NCI-H446 treated with DMSO at 0.1 percent for 48 hours (cell line): ENCODE data around the gene ATP5ME.

Source experiments
- DNase-seq: peaks from one replicate; lab custom pipeline; 2025; lab: John Stamatoyannopoulos, UW

ATP5ME gene

GRCh38 chr4:666822-667544 is 7.1 kb downstream of the ATP5ME start:
- DNase-seq = no peak

GRCh38 chr4:666436-666810 is 7.7 kb downstream of the ATP5ME start:
- DNase-seq = no peak

- no peak for DNase-seq
Observed at GRCh38 chr4:665751-666435, 8.2 kb downstream of the ATP5ME start.

DNA sequence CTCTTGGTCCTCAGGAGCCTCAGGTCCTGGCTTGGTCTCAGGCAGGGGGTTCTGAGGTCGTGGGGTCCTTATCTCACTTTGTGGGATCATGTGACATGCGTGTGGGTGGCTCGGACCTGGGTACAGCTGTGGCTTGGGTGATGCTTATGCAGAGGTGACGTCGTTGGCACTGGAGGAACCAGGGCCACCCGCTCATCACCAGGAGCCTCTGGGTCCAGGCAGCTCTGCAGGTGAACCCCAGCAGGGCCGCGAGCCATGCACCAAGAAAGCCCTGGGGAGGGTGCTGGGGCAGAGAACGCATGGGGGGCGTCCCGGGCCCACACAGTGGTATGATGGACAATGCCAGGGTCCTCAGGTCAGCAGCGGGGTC is 8.7 kb downstream of the ATP5ME start:
- no peak for DNase-seq

DNA sequence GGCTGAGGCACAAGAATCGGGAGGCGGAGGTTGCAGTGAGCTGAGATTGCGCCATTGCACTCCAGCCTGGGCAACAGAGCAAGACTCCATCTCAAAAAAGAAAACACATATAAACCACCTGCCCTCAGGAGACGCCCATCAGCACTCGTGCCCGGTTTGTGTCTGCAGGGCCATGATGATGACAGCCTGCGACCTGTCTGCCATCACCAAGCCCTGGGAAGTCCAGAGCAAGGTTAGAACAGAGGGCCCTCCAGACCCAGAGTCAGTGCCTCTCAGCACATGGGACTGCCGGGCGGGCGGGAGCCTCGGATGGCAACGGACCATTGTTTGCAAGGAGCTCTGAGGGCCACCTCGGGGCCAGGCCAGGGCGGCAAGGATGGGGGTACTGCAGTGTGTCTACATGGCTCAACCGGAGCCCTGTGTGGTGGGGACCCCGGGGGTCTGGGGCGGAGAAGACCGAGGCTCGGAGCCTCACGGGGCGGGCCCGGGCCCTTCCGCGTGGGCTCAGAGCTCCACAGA is 9.3 kb downstream of the ATP5ME start:
- DNase-seq = no peak

GRCh38 chr4:663438-664428 is 10.3 kb downstream of the ATP5ME start:
- DNase-seq = no peak

DNA sequence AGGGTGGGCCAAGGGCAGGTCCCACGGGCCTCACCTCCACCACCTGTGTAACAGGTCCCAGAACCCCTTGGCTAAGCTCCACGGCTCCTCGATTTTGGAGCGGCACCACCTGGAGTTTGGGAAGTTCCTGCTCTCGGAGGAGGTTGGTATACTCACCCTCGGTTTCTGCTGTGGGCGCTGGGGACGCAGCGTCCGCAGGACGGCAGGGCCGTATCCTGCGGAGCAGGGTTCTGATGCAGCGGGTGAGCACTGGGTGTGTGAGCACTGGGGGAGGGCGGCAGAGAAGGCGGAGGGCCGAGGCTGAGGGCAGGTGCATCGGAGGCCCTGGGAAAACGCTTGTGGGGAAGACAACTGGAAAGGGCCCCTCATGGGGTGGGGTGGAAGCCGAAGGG is 11.0 kb downstream of the ATP5ME start:
- no peak for DNase-seq

DNA sequence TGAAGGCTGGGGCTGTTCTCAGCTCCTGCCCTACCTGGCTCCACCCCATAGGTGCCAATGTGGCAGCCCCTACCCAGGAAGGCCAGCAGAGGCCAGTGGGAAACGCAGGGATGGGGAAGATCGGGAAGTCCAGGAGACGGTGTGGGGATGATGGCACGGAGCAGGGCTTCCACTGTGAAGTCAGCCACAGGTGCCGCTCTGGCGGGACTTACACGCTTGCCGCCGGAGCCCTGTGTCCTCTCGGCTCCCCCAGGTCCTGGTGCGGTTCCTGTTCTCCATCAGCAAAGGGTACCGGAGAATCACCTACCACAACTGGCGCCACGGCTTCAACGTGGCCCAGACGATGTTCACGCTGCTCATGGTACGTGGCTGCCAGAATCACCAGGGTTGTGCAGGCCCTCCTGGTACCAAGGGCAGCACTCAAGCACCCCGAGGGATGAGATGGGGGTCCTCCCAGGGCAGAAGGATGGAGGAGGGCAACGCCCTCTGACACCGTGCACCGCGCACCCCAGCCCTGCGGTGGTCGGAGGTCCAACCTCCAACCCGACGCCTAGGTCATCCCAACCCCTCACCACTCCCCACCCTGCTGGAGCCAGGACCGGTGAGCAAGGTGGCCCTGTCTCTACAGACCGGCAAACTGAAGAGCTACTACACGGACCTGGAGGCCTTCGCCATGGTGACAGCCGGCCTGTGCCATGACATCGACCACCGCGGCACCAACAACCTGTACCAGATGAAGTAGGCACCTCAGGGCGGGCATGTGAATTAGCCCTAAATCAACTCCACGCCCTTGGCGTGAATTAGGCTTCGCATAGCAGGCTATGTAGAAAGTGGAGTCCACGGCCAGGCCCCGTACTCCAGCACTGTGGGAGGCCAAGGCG is 12.0 kb downstream of the ATP5ME start:
- no peak for DNase-seq

DNA sequence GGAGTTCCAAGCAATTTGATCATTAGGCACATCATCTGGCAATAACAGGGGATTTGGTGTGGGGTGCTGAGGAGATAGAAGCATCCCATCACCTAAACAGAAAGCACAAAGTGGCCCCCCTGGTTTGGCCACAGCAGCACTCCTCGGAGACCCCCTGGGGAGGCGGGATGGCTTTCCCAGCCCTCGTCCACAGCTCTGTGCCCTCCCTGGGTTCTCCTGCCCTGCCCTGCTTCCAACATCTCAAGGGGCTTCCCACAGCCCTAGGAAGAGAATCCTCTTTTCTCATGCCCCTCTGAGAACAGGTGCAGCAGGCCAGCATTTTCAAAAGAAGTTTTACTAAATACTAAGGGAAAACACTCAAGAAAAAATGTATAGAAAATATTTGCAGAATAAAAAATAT is 12.8 kb downstream of the ATP5ME start:
- DNase-seq = no peak

DNA sequence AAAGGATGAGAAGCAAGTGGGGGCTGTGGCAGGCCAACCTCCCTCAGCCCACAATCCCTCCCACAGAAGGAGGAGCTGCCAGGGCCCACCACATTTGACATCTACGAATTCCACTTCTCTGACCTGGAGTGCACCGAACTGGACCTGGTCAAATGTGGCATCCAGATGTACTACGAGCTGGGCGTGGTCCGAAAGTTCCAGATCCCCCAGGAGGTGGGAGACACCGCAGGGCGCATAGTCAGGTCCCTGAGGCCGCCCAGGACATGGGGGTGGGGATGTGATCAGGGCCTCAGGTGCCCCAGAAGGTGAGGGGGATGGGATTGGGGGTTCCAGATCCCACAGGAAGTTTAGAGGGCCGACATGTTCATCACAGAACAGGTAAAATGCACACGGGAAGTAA is 13.7 kb downstream of the ATP5ME start:
- no peak for DNase-seq

GRCh38 chr4:659851-660250 is 14.2 kb downstream of the ATP5ME start:
- no peak for DNase-seq

GRCh38 chr4:658681-659667 is 15.1 kb downstream of the ATP5ME start:
- no peak for DNase-seq

DNA sequence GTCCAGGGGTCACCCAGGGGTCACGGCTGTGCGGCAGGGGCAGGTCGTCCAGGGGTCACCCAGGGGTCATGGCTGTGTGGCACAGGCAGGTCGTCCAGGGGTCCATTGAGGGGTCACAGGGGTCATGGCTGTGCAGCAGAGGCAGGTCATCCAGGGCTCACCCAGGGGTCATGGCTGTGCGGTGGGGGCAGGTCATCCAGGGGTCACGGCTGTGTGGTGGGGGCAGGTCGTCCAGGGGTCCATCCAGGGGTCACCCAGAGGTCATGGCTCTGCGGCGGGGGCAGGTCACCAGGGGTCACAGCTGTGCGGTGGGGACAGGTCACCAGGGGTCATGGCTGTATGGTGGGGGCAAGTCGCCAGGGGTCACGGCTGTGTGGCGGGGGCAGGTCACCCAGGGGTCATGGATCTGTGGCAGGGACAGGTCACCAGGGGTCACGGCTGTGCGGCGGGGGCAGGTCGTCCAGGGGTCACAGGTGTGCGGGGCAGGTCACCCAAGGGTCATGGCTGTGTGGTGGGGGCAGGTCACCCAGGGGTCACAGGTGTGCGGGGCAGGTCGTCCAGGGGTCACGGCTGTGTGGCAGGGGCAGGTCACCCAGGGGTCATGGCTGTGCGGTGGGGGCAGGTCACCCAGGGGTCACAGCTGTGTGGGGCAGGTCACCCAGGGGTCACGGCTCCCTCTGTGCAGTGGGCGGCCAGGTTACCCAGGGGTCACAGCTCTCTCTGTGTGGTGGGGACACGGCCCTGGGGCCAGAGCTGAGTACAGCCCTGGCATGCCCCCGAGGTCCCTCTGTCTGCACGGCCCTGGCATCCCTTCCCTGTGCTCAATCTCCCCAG is 16.0 kb downstream of the ATP5ME start:
- no peak for DNase-seq

DNA sequence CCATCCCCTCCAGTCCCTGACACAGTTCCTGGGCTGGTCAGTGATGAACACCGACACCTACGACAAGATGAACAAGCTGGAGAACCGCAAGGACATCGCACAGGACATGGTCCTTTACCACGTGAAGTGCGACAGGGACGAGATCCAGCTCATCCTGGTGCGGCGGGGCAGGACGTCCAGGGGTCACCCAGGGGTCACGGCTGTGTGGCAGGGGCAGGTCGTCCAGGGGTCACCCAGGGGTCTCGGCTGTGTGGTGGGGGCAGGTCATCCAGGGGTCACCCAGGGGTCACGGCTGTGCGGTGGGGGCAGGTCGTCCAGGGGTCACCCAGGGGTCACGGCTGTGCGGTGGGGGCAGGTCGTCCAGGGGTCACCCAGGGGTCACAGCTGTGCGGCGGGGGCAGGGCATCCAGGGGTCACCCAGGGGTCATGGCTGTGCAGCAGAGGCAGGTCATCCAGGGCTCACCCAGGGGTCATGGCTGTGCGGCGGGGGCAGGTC is 16.7 kb downstream of the ATP5ME start:
- no peak for DNase-seq

GRCh38 chr4:656436-657337 is 17.4 kb downstream of the ATP5ME start:
- no peak for DNase-seq

DNA sequence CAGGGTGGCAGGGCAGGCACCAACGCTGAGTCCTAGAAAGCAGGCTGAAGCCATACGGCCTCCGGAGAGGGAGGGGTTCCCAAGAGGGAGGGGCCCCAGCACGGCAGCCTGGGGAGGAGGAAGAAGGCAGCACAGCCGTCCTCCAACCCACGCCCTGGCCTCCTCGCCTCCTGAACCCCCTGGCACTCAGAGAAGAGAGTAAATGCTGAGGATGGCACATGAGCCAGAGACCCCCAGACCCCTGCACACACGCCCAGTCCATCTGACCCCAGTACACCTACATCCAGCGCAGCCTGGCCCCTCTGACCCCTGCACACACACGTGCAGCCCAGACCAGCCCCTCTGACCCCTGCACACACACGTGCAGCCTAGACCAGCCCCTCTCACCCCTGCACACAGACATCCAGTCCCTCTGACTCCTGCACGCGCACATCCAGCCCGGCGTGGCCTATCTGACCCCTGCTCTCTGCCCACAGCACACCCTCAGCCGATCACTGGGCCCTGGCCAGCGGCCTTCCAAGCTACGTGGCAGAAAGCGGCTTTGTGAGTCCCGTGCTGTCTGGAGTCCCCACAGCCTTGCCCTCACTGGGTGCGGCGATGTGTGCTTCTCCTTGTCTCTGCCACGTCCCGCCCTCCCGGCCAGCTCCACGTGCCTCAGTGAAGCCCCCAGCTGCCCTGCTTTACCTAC is 18.5 kb downstream of the ATP5ME start:
- no peak for DNase-seq

GRCh38 chr4:654871-655463 is 19.1 kb downstream of the ATP5ME start:
- DNase-seq = no peak
